Neural cell (in vitro differentiated cells): ENCODE results near the gene MOSMO. TPM values are rescaled to one million over a fixed set of nuclear protein-coding genes. Genes with fewer than 3 reads are reported as not detected.

Experiments used
- H2AFZ ChIP-seq: fragments of 200-600, 300-800 bp; sonication (generic), shearing (Covaris generic); 2 replicates; pipeline ENCODE4 v1.6.0; 2014; ENCODE audit warnings: low read depth, mild to moderate bottlenecking, antibody characterized with exemption, low read length, moderate library complexity
- H3F3A ChIP-seq: fragments of 200-600 bp; shearing (Covaris generic); 2 replicates; pipeline ENCODE4 v1.6.1; 2016; ENCODE audit warnings: mild to moderate bottlenecking, moderate library complexity, mixed read lengths, antibody characterized with exemption, low read length; ENCODE audit not compliant: insufficient read depth, poor library complexity, severe bottlenecking
- H3K27ac ChIP-seq: fragments of 200-600, 300-800 bp; sonication (generic), shearing (Covaris generic); 2 replicates; pipeline ENCODE4 v1.5.1; 2014; ENCODE audit warnings: mild to moderate bottlenecking, low read length, moderate library complexity
- H3K27me3 ChIP-seq: fragments of 300-800, 200-600 bp; sonication (generic), shearing (Covaris generic); 2 replicates; pipeline ENCODE4 v1.6.0; 2014; ENCODE audit warnings: mild to moderate bottlenecking, low read depth, low read length, moderate library complexity; ENCODE audit not compliant: insufficient read depth
- H3K36me3 ChIP-seq: fragments of 300-800, 200-600 bp; sonication (generic), shearing (Covaris generic); 2 replicates; pipeline ENCODE4 v1.5.1; 2014; ENCODE audit warnings: mild to moderate bottlenecking, antibody characterized with exemption, low read length, moderate library complexity; ENCODE audit not compliant: insufficient read depth
- H3K4me2 ChIP-seq: fragments of 300-800, 200-600 bp; sonication (generic), shearing (Covaris generic); 2 replicates; pipeline ENCODE4 v1.6.0; 2014; ENCODE audit warnings: mild to moderate bottlenecking, low read length
- H3K4me3 ChIP-seq: fragments of 300-800, 200-600 bp; sonication (generic), shearing (Covaris generic); 2 replicates; pipeline ENCODE4 v1.5.1; 2014; ENCODE audit warnings: mild to moderate bottlenecking, low read length, moderate library complexity
- H3K79me2 ChIP-seq: fragments of 200-600 bp; shearing (Covaris generic); replicated peaks from 2 replicates; pipeline ENCODE4 v1.6.0; 2014; ENCODE audit warnings: mild to moderate bottlenecking, low read length, moderate library complexity; ENCODE audit not compliant: insufficient read depth
- H3K9ac ChIP-seq: fragments of 300-800, 200-600 bp; sonication (generic), shearing (Covaris generic); 2 replicates; pipeline ENCODE4 v1.6.1; 2016; ENCODE audit warnings: mild to moderate bottlenecking, low read length, mixed read lengths
- H3K9me2 ChIP-seq: fragments of 200-600 bp; shearing (Covaris generic); 2 replicates; pipeline ENCODE4 v1.6.1; 2016; ENCODE audit warnings: mild to moderate bottlenecking, low read length, mixed read lengths; ENCODE audit not compliant: insufficient read depth
- H3K9me3 ChIP-seq: fragments of 200-600, 300-800 bp; sonication (generic), shearing (Covaris generic); 2 replicates; pipeline ENCODE4 v1.6.1; 2016; ENCODE audit warnings: mild to moderate bottlenecking, mixed run types, low read length, moderate library complexity, mixed read lengths
- H4K20me1 ChIP-seq: fragments of 200-600 bp; shearing (Covaris generic); 2 replicates; pipeline ENCODE4 v1.6.1; 2016; ENCODE audit warnings: mild to moderate bottlenecking, mixed run types; ENCODE audit not compliant: insufficient read depth
- CTCF ChIP-seq: fragments of 450-650 bp; IDR thresholded peaks from 2 replicates; pipeline ENCODE4 v1.5.1; 2014; ENCODE audit warnings: antibody characterized with exemption, mild to moderate bottlenecking, moderate library complexity; ENCODE audit not compliant: poor library complexity, severe bottlenecking
- EP300 ChIP-seq: fragments of 450-650 bp; conservative IDR thresholded peaks from 2 replicates; pipeline ENCODE4 v1.6.1; 2014; ENCODE audit warnings: antibody characterized with exemption, mild to moderate bottlenecking, moderate library complexity; ENCODE audit not compliant: poor library complexity, severe bottlenecking
- EZH2 ChIP-seq: fragments of 200-600, 300-800 bp; shearing (Covaris generic), sonication (generic); IDR thresholded peaks from 2 replicates; pipeline ENCODE4 v1.6.1; 2014; ENCODE audit warnings: antibody characterized with exemption, low read length, borderline replicate concordance, mild to moderate bottlenecking; ENCODE audit not compliant: insufficient read depth, poor library complexity, severe bottlenecking
- MXI1 ChIP-seq: fragments of 450-650 bp; conservative IDR thresholded peaks from 2 replicates; pipeline ENCODE4 v1.6.1; 2014; ENCODE audit warnings: antibody characterized with exemption, mild to moderate bottlenecking; ENCODE audit not compliant: poor library complexity, severe bottlenecking
- POLR2AphosphoS5 ChIP-seq: IDR thresholded peaks from 2 replicates; pipeline ENCODE4 v1.6.1; 2012
- RAD21 ChIP-seq: fragments of 450-650 bp; conservative IDR thresholded peaks from 2 replicates; pipeline ENCODE4 v1.6.1; 2014; ENCODE audit warnings: antibody characterized with exemption, mild to moderate bottlenecking, moderate library complexity
- REST ChIP-seq: IDR thresholded peaks from 2 replicates; pipeline ENCODE4 v1.6.1; 2012; ENCODE audit warnings: borderline replicate concordance
- SMC3 ChIP-seq: fragments of 450-650 bp; conservative IDR thresholded peaks from 2 replicates; pipeline ENCODE4 v1.6.1; 2014; ENCODE audit warnings: antibody characterized with exemption, mild to moderate bottlenecking, moderate library complexity; ENCODE audit not compliant: poor library complexity
- TAF1 ChIP-seq: IDR thresholded peaks from 2 replicates; pipeline ENCODE4 v1.6.1; 2012; ENCODE audit warnings: low read depth
- polyA plus RNA-seq: library from polyadenylated mRNA; depleted of rRNA; stranded (reverse); fragments of >200 nt; gene quantifications from 2 replicates; pipeline ENCODE4 v1.2.3, GENCODE V29; 2014

The MOSMO gene
- polyA plus RNA-seq, 1 donor from 2014 or later = 56.3 TPM

GRCh38 chr16:22005746-22006145 is 2.2 kb upstream of the MOSMO start:
- Histone ChIP-seq H4K20me1 (no peaks in the 10 kb centered on the region), H3K9me3 (no peaks in the 10 kb centered on the region), H3K9me2 (no peaks in the 10 kb centered on the region), H3K79me2 (peaks cover 6% of the 10 kb centered on the region), H3F3A (no peaks in the 10 kb centered on the region), H3K27ac (no peak overlapping the region), H3K27me3 (no peaks in the 10 kb centered on the region), H3K4me2 (no peak overlapping the region), H3K4me3 (no peak overlapping the region), H3K9ac (no peak overlapping the region), H3K36me3 (no peaks in the 10 kb centered on the region), H2AFZ (no peak overlapping the region)
- TF ChIP-seq TAF1 = no peak
- no peak for TF ChIP-seq SMC3
- TF ChIP-seq POLR2AphosphoS5 = no peak
- no peak for TF ChIP-seq RAD21
- no peak for TF ChIP-seq CTCF
- no peak for TF ChIP-seq EP300
- no peak for TF ChIP-seq REST
- no peak for TF ChIP-seq MXI1
- no peak for TF ChIP-seq EZH2

- H3K36me3 ChIP-seq = no peaks in the 10 kb centered on the region
- no peaks in the 10 kb centered on the region for H3K9me3 ChIP-seq
- no peaks in the 10 kb centered on the region for H3F3A ChIP-seq
- H2AFZ ChIP-seq = peak overlapping the region; percentile 95
- peak overlapping the region; percentile 91 for H3K9ac ChIP-seq
- H3K27ac ChIP-seq = peak overlapping the region; percentile 81
- H3K27me3 ChIP-seq = no peaks in the 10 kb centered on the region
- H3K4me3 ChIP-seq = peak overlapping the region; percentile 81
- H4K20me1 ChIP-seq = no peaks in the 10 kb centered on the region
- H3K4me2 ChIP-seq = peak overlapping the region; percentile 84
- H3K9me2 ChIP-seq = no peaks in the 10 kb centered on the region
- TF ChIP-seq CTCF (no peak), POLR2AphosphoS5 (no peak), REST (no peak)
- H3K79me2 ChIP-seq = peaks cover 13% of the 10 kb centered on the region
Observed at GRCh38 chr16:22006636-22007035, 1.3 kb upstream of the MOSMO start.
